IPS-15b (cell line): ENCODE data around the gene PCDH1.
A peak's percentile ranks its signal among the peaks of the same experiment; 100 is the strongest.

ENCODE experiments used
- H3K27me3 ChIP-seq: one replicate; pipeline ENCODE4 v1.6.1; 2013; ENCODE audit warnings: low read length; ENCODE audit not compliant: control insufficient read depth, insufficient read depth
- H3K36me3 ChIP-seq: one replicate; pipeline ENCODE4 v1.6.1; 2013; ENCODE audit warnings: low read length; ENCODE audit not compliant: control insufficient read depth, insufficient read depth
- H3K4me1 ChIP-seq: one replicate; pipeline ENCODE4 v1.6.1; 2013; ENCODE audit warnings: mild to moderate bottlenecking, low read length; ENCODE audit not compliant: control insufficient read depth, insufficient read depth
- H3K4me3 ChIP-seq: one replicate; pipeline ENCODE4 v1.5.1; 2013; ENCODE audit warnings: low read depth, low read length
- H3K9ac ChIP-seq: one replicate; pipeline ENCODE4 v1.6.1; 2013; ENCODE audit warnings: low read depth, mild to moderate bottlenecking, low read length
- H3K9me3 ChIP-seq: one replicate; pipeline ENCODE4 v1.6.1; 2013; ENCODE audit warnings: mild to moderate bottlenecking, low read length; ENCODE audit not compliant: control insufficient read depth, insufficient read depth

PCDH1 gene

GRCh38 chr5:141876628-141877355, 1.4 kb downstream of the PCDH1 start:
- H3K27me3 ChIP-seq: peaks cover 23% of the 10 kb centered on the region
- H3K4me3 ChIP-seq: peak overlapping the region; percentile 89
- no peaks in the 10 kb centered on the region for H3K36me3 ChIP-seq
- H3K4me1 ChIP-seq: peaks cover 39% of the 10 kb centered on the region
- H3K9ac ChIP-seq: peak overlapping the region; percentile 76
- H3K9me3 ChIP-seq: no peaks in the 10 kb centered on the region

- Histone ChIP-seq H3K27me3 (peaks cover 19% of the 10 kb centered on the region), H3K36me3 (no peaks in the 10 kb centered on the region), H3K4me3 (peak overlapping the region; percentile 89), H3K4me1 (peaks cover 35% of the 10 kb centered on the region), H3K9me3 (no peaks in the 10 kb centered on the region), H3K9ac (peak overlapping the region; percentile 76)
These were observed 2.2 kb downstream of the PCDH1 start for GRCh38 chr5:141875795-141876627.

GRCh38 chr5:141875022-141875740, 3.0 kb downstream of the PCDH1 start:
- Histone ChIP-seq H3K27me3 (peaks cover 11% of the 10 kb centered on the region), H3K4me1 (peaks cover 32% of the 10 kb centered on the region), H3K9ac (peak overlapping the region; percentile 4), H3K9me3 (no peaks in the 10 kb centered on the region), H3K4me3 (peak overlapping the region; percentile 89), H3K36me3 (no peaks in the 10 kb centered on the region)

GRCh38 chr5:141874262-141874964, 3.8 kb downstream of the PCDH1 start:
- Histone ChIP-seq H3K9me3 (no peaks in the 10 kb centered on the region), H3K27me3 (peaks cover 4% of the 10 kb centered on the region), H3K9ac (peak overlapping the region; percentile 32), H3K4me1 (peaks cover 24% of the 10 kb centered on the region), H3K36me3 (peaks cover 2% of the 10 kb centered on the region), H3K4me3 (peak overlapping the region; percentile 26)

- Histone ChIP-seq H3K27me3 (peaks cover 3% of the 10 kb centered on the region), H3K4me1 (peaks cover 22% of the 10 kb centered on the region), H3K9ac (no peak overlapping the region), H3K36me3 (peaks cover 7% of the 10 kb centered on the region), H3K9me3 (no peaks in the 10 kb centered on the region), H3K4me3 (no peak overlapping the region)
These were observed 4.3 kb downstream of the PCDH1 start for GRCh38 chr5:141873933-141874261.

GRCh38 chr5:141872496-141873356, 5.5 kb downstream of the PCDH1 start:
- no peaks in the 10 kb centered on the region for H3K9me3 ChIP-seq
- H3K4me3 ChIP-seq: no peak overlapping the region
- no peak overlapping the region for H3K9ac ChIP-seq
- peaks cover 22% of the 10 kb centered on the region for H3K4me1 ChIP-seq
- H3K27me3 ChIP-seq: peaks cover 3% of the 10 kb centered on the region
- H3K36me3 ChIP-seq: peaks cover 18% of the 10 kb centered on the region

- H3K27me3 ChIP-seq: peaks cover 3% of the 10 kb centered on the region
- H3K36me3 ChIP-seq: peaks cover 24% of the 10 kb centered on the region
- no peak overlapping the region for H3K9ac ChIP-seq
- no peaks in the 10 kb centered on the region for H3K9me3 ChIP-seq
- H3K4me3 ChIP-seq: no peak overlapping the region
- peaks cover 20% of the 10 kb centered on the region for H3K4me1 ChIP-seq
These were observed 6.3 kb downstream of the PCDH1 start for GRCh38 chr5:141871870-141872269.

GRCh38 chr5:141870871-141871270, 7.3 kb downstream of the PCDH1 start:
- no peak overlapping the region for H3K4me3 ChIP-seq
- H3K9ac ChIP-seq: peak overlapping the region; percentile 10
- H3K9me3 ChIP-seq: no peaks in the 10 kb centered on the region
- H3K27me3 ChIP-seq: peaks cover 3% of the 10 kb centered on the region
- H3K4me1 ChIP-seq: peaks cover 20% of the 10 kb centered on the region
- peaks cover 32% of the 10 kb centered on the region for H3K36me3 ChIP-seq

- H3K4me1 ChIP-seq: peaks cover 20% of the 10 kb centered on the region
- peaks cover 38% of the 10 kb centered on the region for H3K36me3 ChIP-seq
- H3K9ac ChIP-seq: peak overlapping the region; percentile 10
- peaks cover 3% of the 10 kb centered on the region for H3K27me3 ChIP-seq
- H3K9me3 ChIP-seq: no peaks in the 10 kb centered on the region
- no peak overlapping the region for H3K4me3 ChIP-seq
These were observed 8.0 kb downstream of the PCDH1 start for GRCh38 chr5:141870228-141870627.

- Histone ChIP-seq H3K4me1 (peaks cover 15% of the 10 kb centered on the region), H3K27me3 (peaks cover 2% of the 10 kb centered on the region), H3K4me3 (no peak overlapping the region), H3K36me3 (peaks cover 46% of the 10 kb centered on the region), H3K9me3 (no peaks in the 10 kb centered on the region), H3K9ac (no peak overlapping the region)
These were observed 8.7 kb downstream of the PCDH1 start for GRCh38 chr5:141869514-141869913.
